Mesodermal cell (in vitro differentiated cells): ENCODE measurements around the gene PNPLA2. TPM values are rescaled to one million over a fixed set of nuclear protein-coding genes. Genes with fewer than 3 reads are reported as not detected.
A peak's percentile ranks its signal among the peaks of the same experiment; 100 is the strongest.

ENCODE experiments used
- H3K27ac ChIP-seq: 2 replicates; pipeline ENCODE4 v1.7.0; 2013; ENCODE audit warnings: mild to moderate bottlenecking, low read depth, low read length, moderate library complexity; ENCODE audit not compliant: severe bottlenecking
- H3K36me3 ChIP-seq: 2 replicates; pipeline ENCODE4 v1.7.1; 2013; ENCODE audit warnings: mild to moderate bottlenecking, low read length, moderate library complexity; ENCODE audit not compliant: control insufficient read depth, insufficient read depth
- H3K4me1 ChIP-seq: one replicate; pipeline ENCODE4 v1.7.1; 2013; ENCODE audit warnings: mild to moderate bottlenecking, low read length; ENCODE audit not compliant: insufficient read depth, control insufficient read depth, poor library complexity, severe bottlenecking
- H3K4me3 ChIP-seq: 2 replicates; pipeline ENCODE4 v1.7.0; 2013; ENCODE audit warnings: low read length, control low read depth, mild to moderate bottlenecking; ENCODE audit not compliant: insufficient read depth, poor library complexity, severe bottlenecking; ENCODE audit errors: extremely low read depth
- H3K9me3 ChIP-seq: 2 replicates; pipeline ENCODE4 v1.7.1; 2013; ENCODE audit warnings: mild to moderate bottlenecking, low read length, moderate library complexity; ENCODE audit not compliant: control insufficient read depth
- WGBS, 2 experiments: methylation state at CpG; one replicate each; pipeline ENCODE4 v1.1.5; 2013; ENCODE audit warnings: missing lambda C conversion rate in 2 of 2; ENCODE audit not compliant: insufficient coverage in 2 of 2; 5-methylcytosine and 5-hydroxymethylcytosine counted together
- polyA plus RNA-seq, 2 experiments: library from polyadenylated mRNA; stranded (reverse); fragments of 50-300 nt; gene quantifications; one replicate each; pipeline ENCODE4 v1.2.3, GENCODE V29; 2013

PNPLA2 gene
- 47.0 TPM for polyA plus RNA-seq (2013, experiment 1 of 2)
- 33.2 TPM for polyA plus RNA-seq (2013, experiment 2 of 2)

- H3K4me1 ChIP-seq = peaks cover 11% of the 10 kb centered on the region
- H3K9me3 ChIP-seq = no peaks in the 10 kb centered on the region
- H3K4me3 ChIP-seq = peak within 1 kb of the TSS; percentile 71
- peaks cover 26% of the 10 kb centered on the region for H3K36me3 ChIP-seq
- WGBS, 2 experiments = 67 to 79% methylated on average over 19 to 20 of the region's 20 CpGs
- peak within 1 kb of the TSS; percentile 36 for H3K27ac ChIP-seq
These were observed at the start of gene PNPLA2 for GRCh38 chr11:818396-819128. PNPLA2 (plus strand) TSS chr11:818914; CDS start chr11:819719, 805 bp downstream.

GRCh38 chr11:769887-770641, 48.6 kb upstream of the PNPLA2 start:
- no peaks in the 10 kb centered on the region for H3K9me3 ChIP-seq
- H3K4me3 ChIP-seq = no peak overlapping the region
- peaks cover 83% of the 10 kb centered on the region for H3K36me3 ChIP-seq
- H3K27ac ChIP-seq = no peak overlapping the region
- 90% methylated on average over 16 to 20 of the region's 23 CpGs for WGBS, 2 experiments
- H3K4me1 ChIP-seq = peaks cover 2% of the 10 kb centered on the region

- 96% methylated on average over 29 to 31 of the region's 32 CpGs for WGBS, 2 experiments
- Histone ChIP-seq H3K27ac (no peak overlapping the region), H3K4me3 (no peak overlapping the region), H3K4me1 (peaks cover 9% of the 10 kb centered on the region), H3K36me3 (peaks cover 78% of the 10 kb centered on the region), H3K9me3 (no peaks in the 10 kb centered on the region)
These were observed 47.8 kb upstream of the PNPLA2 start for GRCh38 chr11:770642-771616.

GRCh38 chr11:771617-772204, 47.0 kb upstream of the PNPLA2 start:
- Histone ChIP-seq H3K9me3 (no peaks in the 10 kb centered on the region), H3K4me1 (peaks cover 9% of the 10 kb centered on the region), H3K36me3 (peaks cover 70% of the 10 kb centered on the region), H3K27ac (no peak overlapping the region), H3K4me3 (no peak overlapping the region)
- WGBS, 2 experiments = 93 to 95% methylated on average over 7 to 11 of the region's 15 CpGs

GRCh38 chr11:772429-773390, 46.0 kb upstream of the PNPLA2 start:
- Histone ChIP-seq H3K4me3 (no peak overlapping the region), H3K36me3 (peaks cover 60% of the 10 kb centered on the region), H3K4me1 (peaks cover 9% of the 10 kb centered on the region), H3K9me3 (no peaks in the 10 kb centered on the region), H3K27ac (no peak overlapping the region)
- WGBS, 2 experiments = 89 to 90% methylated on average over 34 of the region's 34 CpGs

GRCh38 chr11:773425-773824, 45.3 kb upstream of the PNPLA2 start:
- Histone ChIP-seq H3K9me3 (no peaks in the 10 kb centered on the region), H3K27ac (no peak overlapping the region), H3K4me3 (no peak overlapping the region), H3K4me1 (peaks cover 9% of the 10 kb centered on the region), H3K36me3 (peaks cover 60% of the 10 kb centered on the region)
- 93 to 100% methylated on average over 5 of the region's 5 CpGs for WGBS, 2 experiments

GRCh38 chr11:773830-774229, 44.9 kb upstream of the PNPLA2 start:
- Histone ChIP-seq H3K36me3 (peaks cover 58% of the 10 kb centered on the region), H3K4me3 (no peak overlapping the region), H3K27ac (no peak overlapping the region), H3K9me3 (no peaks in the 10 kb centered on the region), H3K4me1 (peaks cover 9% of the 10 kb centered on the region)
- WGBS, 2 experiments = 97 to 98% methylated on average over 9 of the region's 9 CpGs

GRCh38 chr11:774873-775592, 43.7 kb upstream of the PNPLA2 start:
- no peak overlapping the region for H3K27ac ChIP-seq
- peak overlapping the region; percentile 93 for H3K4me3 ChIP-seq
- H3K36me3 ChIP-seq = peaks cover 59% of the 10 kb centered on the region
- H3K4me1 ChIP-seq = peaks cover 9% of the 10 kb centered on the region
- no peaks in the 10 kb centered on the region for H3K9me3 ChIP-seq
- WGBS, 2 experiments = 83 to 88% methylated on average over 13 to 17 of the region's 20 CpGs

GRCh38 chr11:776263-776560, 42.5 kb upstream of the PNPLA2 start:
- Histone ChIP-seq H3K4me3 (peak overlapping the region; percentile 93), H3K9me3 (no peaks in the 10 kb centered on the region), H3K4me1 (peaks cover 9% of the 10 kb centered on the region), H3K36me3 (peaks cover 51% of the 10 kb centered on the region), H3K27ac (no peak overlapping the region)
- WGBS, 2 experiments = 24 to 42% methylated on average over 5 to 9 of the region's 11 CpGs
